Stimulated activated CD8-positive, alpha-beta memory T cell treated with anti-CD3 and anti-CD28 coated beads, Interleukin-2, amount 100 ng/mL, for 48 hours (primary cell): ENCODE measurements around the gene SLC5A2.
"Not testable (repeated sequence)": the region's sequence is repeated elsewhere in the genome, so short reads cannot be mapped to it uniquely, and the experiment has no call there.

Experiments
- DNase-seq, 2 donors: peaks; one replicate each; pipeline ENCODE4 v3.0.0-alpha.2; 2020; ENCODE audit warnings: low read depth in 2 of 2

Gene SLC5A2

GRCh38 chr16:31529108-31529936 is 46.4 kb downstream of the SLC5A2 start:
- DNase-seq: no peak

GRCh38 chr16:31529937-31530312 is 47.0 kb downstream of the SLC5A2 start:
- DNase-seq: no peak

GRCh38 chr16:31530405-31530804 is 47.5 kb downstream of the SLC5A2 start:
- no peak for DNase-seq

- DNase-seq: no peak
Measured at GRCh38 chr16:31531096-31531495, 48.2 kb downstream of the SLC5A2 start.

GRCh38 chr16:31532120-31532519 is 49.2 kb downstream of the SLC5A2 start:
- no peak for DNase-seq

GRCh38 chr16:31532896-31533295 is 50.0 kb downstream of the SLC5A2 start:
- DNase-seq: no peak

- DNase-seq: no peak
Measured at GRCh38 chr16:31535737-31536136, 52.8 kb downstream of the SLC5A2 start.

- DNase-seq: no peak
Measured at GRCh38 chr16:31536804-31537361, 54.0 kb downstream of the SLC5A2 start.

- no peak for DNase-seq
Measured at GRCh38 chr16:31537362-31538242, 54.7 kb downstream of the SLC5A2 start.

GRCh38 chr16:31538243-31538598 is 55.3 kb downstream of the SLC5A2 start:
- DNase-seq: not testable (repeated sequence)

GRCh38 chr16:31539762-31540161 is 56.8 kb downstream of the SLC5A2 start:
- not testable (repeated sequence) for DNase-seq
